Fibroblast of lung (primary cell): ENCODE measurements around the gene SPON1. TPM values are rescaled to one million over a fixed set of nuclear protein-coding genes. Genes with fewer than 3 reads are reported as not detected.
"Not testable (repeated sequence)": the region's sequence is repeated elsewhere in the genome, so short reads cannot be mapped to it uniquely, and the experiment has no call there.

Source experiments
- DNase-seq, 2 donors: peaks; one replicate each; pipeline versions ENCODE4 v3.0.0 to v3.0.0-alpha.2; 2010; ENCODE audit warnings: low read depth in 2 of 2
- H2AFZ ChIP-seq: 2 replicates; pipeline ENCODE4 v1.5.1; 2012; ENCODE audit warnings: low read length, control low read depth, inconsistent platforms
- H3K27ac ChIP-seq: 2 replicates; pipeline ENCODE4 v1.5.1; 2011; ENCODE audit warnings: low read length, control low read depth; ENCODE audit not compliant: insufficient read depth
- H3K27me3 ChIP-seq: 2 replicates; pipeline ENCODE4 v1.5.1; 2011; ENCODE audit warnings: mild to moderate bottlenecking, low read length; ENCODE audit not compliant: control insufficient read depth, insufficient read depth
- H3K36me3 ChIP-seq: 2 replicates; pipeline ENCODE4 v1.5.1; 2011; ENCODE audit warnings: low read length; ENCODE audit not compliant: control insufficient read depth, insufficient read depth
- H3K4me1 ChIP-seq: 2 replicates; pipeline ENCODE4 v1.5.1; 2011; ENCODE audit warnings: low read length; ENCODE audit not compliant: control insufficient read depth, insufficient read depth; ENCODE audit errors: extremely low read depth
- H3K4me2 ChIP-seq: 2 replicates; pipeline ENCODE4 v1.5.1; 2011; ENCODE audit warnings: low read length, control low read depth; ENCODE audit not compliant: insufficient read depth; ENCODE audit errors: extremely low read depth
- H3K4me3 ChIP-seq, 4 experiments: fragments of 200-600 bp in 1 of 4; sonication (generic) in 1 of 4; replicated peaks in 1 of 4; 2 replicates each; pipeline ENCODE4 v1.5.1; 2011 to 2016; ENCODE audit warnings: low read length in 4 of 4, low read depth in 3 of 4, mild to moderate bottlenecking in 3 of 4, control low read depth in 2 of 4, inconsistent platforms in 1 of 4, mixed read lengths in 1 of 4; ENCODE audit not compliant: insufficient read depth in 1 of 4; ENCODE audit errors: control extremely low read depth in 1 of 4
- H3K79me2 ChIP-seq: 2 replicates; pipeline ENCODE4 v1.5.1; 2012; ENCODE audit warnings: mild to moderate bottlenecking, low read length, inconsistent platforms; ENCODE audit not compliant: control insufficient read depth, insufficient read depth
- H3K9ac ChIP-seq: 2 replicates; pipeline ENCODE4 v1.5.1; 2011; ENCODE audit warnings: mild to moderate bottlenecking, low read length, control low read depth; ENCODE audit not compliant: insufficient read depth
- H3K9me3 ChIP-seq: 2 replicates; pipeline ENCODE4 v1.5.1; 2012; ENCODE audit warnings: low read depth, low read length; ENCODE audit not compliant: control insufficient read depth, insufficient read depth
- H4K20me1 ChIP-seq: 2 replicates; pipeline ENCODE4 v1.5.1; 2011; ENCODE audit warnings: low read length; ENCODE audit not compliant: control insufficient read depth, insufficient read depth; ENCODE audit errors: extremely low read depth
- EZH2 ChIP-seq: IDR thresholded peaks from 2 replicates; pipeline ENCODE4 v1.5.1; 2012; ENCODE audit warnings: low read length, control low read depth, mild to moderate bottlenecking; ENCODE audit errors: missing control alignments
- polyA plus RNA-seq, 2 donors: library from polyadenylated mRNA; depleted of rRNA in 1 of 2; stranded (reverse) in 1 of 2; unstranded in 1 of 2; fragments of >200 nt; gene quantifications; 2 replicates each; pipeline ENCODE4 v1.2.1, GENCODE V29; 2011 to 2012; ENCODE audit warnings: missing spikeins in 1 of 2
- total RNA-seq: library from RNA; depleted of rRNA; stranded (reverse); fragments of >200 nt; gene quantifications from 2 replicates; pipeline ENCODE4 v1.2.1, GENCODE V29; 2014
- TF ChIP-seq, protein P1 (sequence below), 2 donors: IDR thresholded peaks in 1 of 2; conservative IDR thresholded peaks in 1 of 2; 1 replicate in 1 of 2; 2 replicates in 1 of 2; pipeline ENCODE4 v1.5.1; 2011 to 2012; ENCODE audit warnings: low read length in 2 of 2, control low read depth in 1 of 2, inconsistent platforms in 1 of 2, low read depth in 1 of 2, mild to moderate bottlenecking in 1 of 2

SPON1 gene
- total and polyA plus RNA-seq, 2 donors (not counting 1 experiment from before 2014, with no cell fraction given): 0.45 to 3.5 TPM

DNA sequence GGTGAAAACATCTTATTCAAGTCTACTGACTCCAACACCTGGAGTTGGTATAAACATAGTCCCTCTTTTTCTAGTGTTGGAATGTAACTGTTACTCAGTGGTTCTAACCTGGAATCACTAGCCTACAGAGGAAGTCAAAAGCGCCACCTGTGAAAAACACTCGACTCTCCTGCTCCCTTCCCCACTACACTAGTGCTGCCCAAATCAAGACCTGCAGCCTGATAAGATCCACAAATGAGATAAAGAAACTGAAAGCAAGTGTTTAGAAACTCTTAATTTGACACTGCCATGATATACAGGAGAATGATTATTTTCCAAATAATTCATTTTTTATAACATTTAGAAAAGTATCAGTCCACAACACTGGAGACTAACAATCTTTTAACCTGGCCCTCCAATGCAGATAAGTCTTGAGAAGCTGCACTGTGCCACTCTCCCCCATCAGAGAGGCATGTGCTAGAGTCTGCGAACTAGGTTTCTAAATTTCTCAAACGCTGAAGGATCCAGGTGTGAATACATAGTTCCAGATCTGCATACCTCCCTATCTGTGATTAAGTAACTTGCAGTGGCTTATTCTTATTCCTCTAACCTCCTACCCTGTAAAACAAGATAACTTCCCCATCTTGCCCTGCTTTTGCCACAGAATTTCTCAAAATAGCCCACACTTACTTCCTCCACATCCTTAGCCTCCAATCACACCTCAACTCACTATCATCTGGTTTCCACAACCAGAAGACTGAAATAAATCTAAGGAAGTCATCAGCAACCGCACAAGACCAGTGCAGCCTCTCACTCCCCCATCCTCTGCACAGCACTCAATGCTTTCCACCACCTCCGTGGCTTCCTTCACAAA, 308.4 kb downstream of the SPON1 start:
- DNase-seq: no peak
- Histone ChIP-seq H3K4me1 (peaks cover 2% of the 10 kb centered on the region), H3K27ac (no peak overlapping the region), H3K4me2 (no peak overlapping the region), H3K9ac (no peak overlapping the region), H3K9me3 (no peaks in the 10 kb centered on the region), H3K36me3 (peaks cover 2% of the 10 kb centered on the region), H2AFZ (no peak overlapping the region), H3K4me3 (no peak overlapping the region), H3K79me2 (no peaks in the 10 kb centered on the region), H4K20me1 (no peaks in the 10 kb centered on the region), H3K27me3 (no peaks in the 10 kb centered on the region)
- no peak for TF ChIP-seq EZH2
- TF ChIP-seq, protein P1, sequence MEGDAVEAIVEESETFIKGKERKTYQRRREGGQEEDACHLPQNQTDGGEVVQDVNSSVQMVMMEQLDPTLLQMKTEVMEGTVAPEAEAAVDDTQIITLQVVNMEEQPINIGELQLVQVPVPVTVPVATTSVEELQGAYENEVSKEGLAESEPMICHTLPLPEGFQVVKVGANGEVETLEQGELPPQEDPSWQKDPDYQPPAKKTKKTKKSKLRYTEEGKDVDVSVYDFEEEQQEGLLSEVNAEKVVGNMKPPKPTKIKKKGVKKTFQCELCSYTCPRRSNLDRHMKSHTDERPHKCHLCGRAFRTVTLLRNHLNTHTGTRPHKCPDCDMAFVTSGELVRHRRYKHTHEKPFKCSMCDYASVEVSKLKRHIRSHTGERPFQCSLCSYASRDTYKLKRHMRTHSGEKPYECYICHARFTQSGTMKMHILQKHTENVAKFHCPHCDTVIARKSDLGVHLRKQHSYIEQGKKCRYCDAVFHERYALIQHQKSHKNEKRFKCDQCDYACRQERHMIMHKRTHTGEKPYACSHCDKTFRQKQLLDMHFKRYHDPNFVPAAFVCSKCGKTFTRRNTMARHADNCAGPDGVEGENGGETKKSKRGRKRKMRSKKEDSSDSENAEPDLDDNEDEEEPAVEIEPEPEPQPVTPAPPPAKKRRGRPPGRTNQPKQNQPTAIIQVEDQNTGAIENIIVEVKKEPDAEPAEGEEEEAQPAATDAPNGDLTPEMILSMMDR (conservative IDR thresholded peaks at IDR 0.05 in 1 of 2, IDR thresholded peaks at IDR 0.05 in 1 of 2; ENCODE audit: low read depth in 1 of 2, low read length in 2 of 2): no peak

GRCh38 chr11:14273895-14274294, 311.4 kb downstream of the SPON1 start:
- H3K4me1 ChIP-seq: peaks cover 2% of the 10 kb centered on the region
- H3K4me3 ChIP-seq: no peak overlapping the region
- H4K20me1 ChIP-seq: no peaks in the 10 kb centered on the region
- H3K27ac ChIP-seq: no peak overlapping the region
- H3K9me3 ChIP-seq: no peaks in the 10 kb centered on the region
- no peak for TF ChIP-seq EZH2
- TF ChIP-seq, protein P1 (conservative IDR thresholded peaks at IDR 0.05 in 1 of 2, IDR thresholded peaks at IDR 0.05 in 1 of 2; ENCODE audit: low read depth in 1 of 2, low read length in 2 of 2): no peak
- no peak overlapping the region for H3K9ac ChIP-seq
- peaks cover 2% of the 10 kb centered on the region for H3K36me3 ChIP-seq
- no peaks in the 10 kb centered on the region for H3K79me2 ChIP-seq
- DNase-seq: peak in 1 of 2 donors; percentile 83
- H3K4me2 ChIP-seq: no peak overlapping the region
- H3K27me3 ChIP-seq: no peaks in the 10 kb centered on the region
- H2AFZ ChIP-seq: no peak overlapping the region

DNA sequence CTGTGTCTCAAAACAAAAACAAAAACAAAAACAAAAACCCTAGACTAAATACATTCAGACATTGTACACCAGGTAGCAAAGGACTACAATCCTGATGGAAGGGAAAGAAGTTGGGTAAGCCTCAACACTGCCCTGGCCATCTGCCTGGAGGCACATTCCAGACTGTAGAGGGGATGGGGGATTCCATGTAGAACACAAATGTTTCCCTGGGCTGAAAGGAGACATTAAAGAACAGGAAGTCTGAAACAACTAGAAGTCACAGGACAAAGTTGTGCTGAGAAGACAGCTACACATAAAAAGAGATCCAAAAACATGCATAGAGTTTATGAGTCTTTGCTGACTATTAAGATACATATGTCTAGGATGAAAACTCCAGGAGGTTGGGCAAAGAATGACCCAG, 312.6 kb downstream of the SPON1 start:
- Histone ChIP-seq H3K9me3 (no peaks in the 10 kb centered on the region), H3K4me2 (no peak overlapping the region), H3K36me3 (peaks cover 2% of the 10 kb centered on the region), H3K9ac (no peak overlapping the region), H4K20me1 (no peaks in the 10 kb centered on the region), H3K79me2 (no peaks in the 10 kb centered on the region), H3K27ac (no peak overlapping the region), H2AFZ (no peak overlapping the region), H3K4me1 (peaks cover 2% of the 10 kb centered on the region), H3K4me3 (no peak overlapping the region), H3K27me3 (no peaks in the 10 kb centered on the region)
- peak; percentile 37 to 51 for DNase-seq
- TF ChIP-seq, protein P1 (conservative IDR thresholded peaks at IDR 0.05 in 1 of 2, IDR thresholded peaks at IDR 0.05 in 1 of 2; ENCODE audit: low read depth in 1 of 2, low read length in 2 of 2): peak in 1 of 2 donors; percentile 3
- no peak for TF ChIP-seq EZH2

DNA sequence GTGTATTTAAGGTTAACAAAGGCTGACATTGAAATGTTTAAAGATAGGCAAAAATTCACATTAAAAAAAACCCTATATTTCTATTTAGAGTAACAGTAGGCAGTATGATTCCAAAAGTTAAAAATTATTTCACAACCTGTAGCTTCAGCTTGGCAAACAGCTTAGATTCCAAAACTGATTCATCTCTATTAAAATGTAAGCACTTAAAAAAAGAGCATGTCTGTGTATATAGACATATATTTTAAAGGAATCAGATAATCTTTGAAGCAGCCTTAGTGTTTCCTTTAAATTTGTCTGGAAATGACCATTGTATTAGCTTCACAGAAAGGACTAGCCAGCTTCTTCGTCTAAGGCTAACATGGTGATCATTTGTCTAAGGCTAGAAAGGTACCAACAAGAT, 316.3 kb downstream of the SPON1 start:
- H3K4me2 ChIP-seq, H3K79me2 ChIP-seq, H4K20me1 ChIP-seq, H3K27me3 ChIP-seq, DNase-seq, H3K4me3 ChIP-seq, H3K9ac ChIP-seq, H3K27ac ChIP-seq, H3K9me3 ChIP-seq, H3K36me3 ChIP-seq, H3K4me1 ChIP-seq, H2AFZ ChIP-seq: not testable (repeated sequence)
